H7 (cell line): Measurements from ENCODE around the gene ADNP2. TPM values are rescaled to one million over a fixed set of nuclear protein-coding genes. Genes with fewer than 3 reads are reported as not detected.

Experiments
- DNase-seq: peaks from one replicate; pipeline ENCODE4 v3.0.0; 2012
- H3K27me3 ChIP-seq: 2 replicates; pipeline ENCODE4 v1.6.0; 2011; ENCODE audit warnings: mild to moderate bottlenecking, low read length; ENCODE audit not compliant: control insufficient read depth, insufficient read depth
- H3K36me3 ChIP-seq: replicated peaks from 2 replicates; pipeline ENCODE4 v1.5.1; 2011; ENCODE audit warnings: low read length; ENCODE audit not compliant: control insufficient read depth, insufficient read depth
- H3K4me3 ChIP-seq: 2 replicates; pipeline ENCODE4 v1.5.1; 2011; ENCODE audit warnings: low read depth, mild to moderate bottlenecking, control low read depth, low read length, moderate library complexity; ENCODE audit not compliant: insufficient read depth
- total RNA-seq: library from RNA; depleted of rRNA; stranded (reverse); fragments of >200 nt; shearing (Covaris generic); gene quantifications from 2 replicates; pipeline ENCODE4 v1.2.3, GENCODE V29; 2014

The ADNP2 gene
- total RNA-seq, 1 experiment from 2014 or later, result 49.2 TPM

DNA sequence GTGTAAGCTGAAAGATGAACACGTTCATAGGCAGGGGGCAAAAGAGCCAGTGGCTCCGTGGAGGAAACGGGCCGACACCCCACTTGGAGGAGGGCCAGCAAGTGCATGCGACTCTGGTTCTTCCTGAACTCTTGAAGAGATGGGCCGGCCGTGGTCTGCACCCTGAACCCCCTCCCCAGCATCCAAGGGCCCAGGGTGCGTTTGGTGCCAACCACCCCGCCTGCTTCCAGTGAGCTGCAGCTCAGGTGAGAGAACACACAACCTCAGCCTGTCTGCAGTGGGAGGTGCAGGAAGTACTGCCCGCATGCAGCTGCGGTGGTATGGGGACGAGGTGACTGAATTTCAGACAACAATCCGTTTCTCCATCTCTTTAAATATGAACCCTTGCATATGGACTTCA is 58.9 kb downstream of the ADNP2 start:
- Histone ChIP-seq H3K4me3 (no peak overlapping the region), H3K36me3 (no peaks in the 10 kb centered on the region), H3K27me3 (no peaks in the 10 kb centered on the region)
- DNase-seq, result peak; percentile 33

DNA sequence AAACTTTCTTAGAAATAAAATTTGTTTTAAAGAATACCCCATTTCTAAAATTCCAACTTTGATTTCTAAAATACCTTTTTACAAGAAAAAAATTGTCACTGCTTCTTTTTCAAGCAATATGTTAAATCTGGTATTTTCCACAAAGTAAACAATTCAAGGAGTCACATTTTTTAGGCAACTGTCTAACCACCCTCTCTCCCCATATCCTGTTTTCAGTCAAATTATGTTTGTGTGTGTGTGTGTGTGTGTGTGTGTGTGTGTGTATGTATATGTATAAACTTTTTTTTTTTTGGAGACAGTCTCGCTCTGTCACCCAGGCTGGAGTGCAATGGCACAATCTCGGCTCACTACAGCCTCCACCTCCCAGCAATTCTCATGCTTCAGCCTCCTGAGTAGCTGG is 59.3 kb downstream of the ADNP2 start:
- DNase-seq, result no peak
- Histone ChIP-seq H3K36me3 (no peaks in the 10 kb centered on the region), H3K27me3 (no peaks in the 10 kb centered on the region), H3K4me3 (no peak overlapping the region)

DNA sequence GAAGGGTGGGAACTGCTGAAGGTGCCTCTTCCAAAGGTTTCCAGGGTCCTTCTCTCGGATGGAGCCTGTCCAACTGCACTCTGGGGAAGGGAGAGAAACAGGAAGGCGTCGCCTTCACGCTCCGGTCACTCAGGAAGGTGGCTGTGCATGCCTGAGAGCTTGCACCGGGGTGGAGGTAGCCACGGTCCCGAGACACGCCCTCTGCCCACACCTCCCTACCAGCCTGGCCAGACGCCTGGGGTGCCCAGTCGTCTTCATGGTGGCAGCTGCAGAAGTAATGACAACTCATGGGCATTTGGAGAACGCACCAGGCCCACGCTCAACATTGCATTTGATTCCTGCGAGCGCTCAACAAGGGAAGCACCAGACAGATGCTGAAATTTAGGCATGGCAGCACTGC is 59.9 kb downstream of the ADNP2 start:
- Histone ChIP-seq H3K4me3 (no peak overlapping the region), H3K27me3 (no peaks in the 10 kb centered on the region), H3K36me3 (no peaks in the 10 kb centered on the region)
- DNase-seq, result peak; percentile 36

DNA sequence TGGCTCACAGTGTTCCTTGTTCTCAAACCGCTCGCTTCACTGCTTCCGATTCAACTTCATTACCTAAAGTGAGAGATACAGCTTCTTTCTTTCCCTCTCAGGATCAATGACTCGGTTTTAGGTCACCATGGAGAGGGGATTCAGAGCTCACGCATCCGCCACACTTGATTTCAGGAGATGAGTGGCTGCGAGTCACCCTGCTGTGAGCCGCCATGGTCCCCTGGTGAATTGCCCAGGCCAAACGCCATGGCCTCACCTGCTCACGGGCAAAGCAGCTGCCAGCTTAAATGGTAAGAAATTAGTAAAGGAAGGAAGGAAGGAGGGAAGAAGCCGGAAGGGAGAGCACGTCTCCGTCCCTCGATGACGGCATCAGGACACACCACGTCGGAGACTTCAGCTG is 60.5 kb downstream of the ADNP2 start:
- Histone ChIP-seq H3K27me3 (no peaks in the 10 kb centered on the region), H3K4me3 (no peak overlapping the region), H3K36me3 (no peaks in the 10 kb centered on the region)
- DNase-seq, result peak; percentile 32

DNA sequence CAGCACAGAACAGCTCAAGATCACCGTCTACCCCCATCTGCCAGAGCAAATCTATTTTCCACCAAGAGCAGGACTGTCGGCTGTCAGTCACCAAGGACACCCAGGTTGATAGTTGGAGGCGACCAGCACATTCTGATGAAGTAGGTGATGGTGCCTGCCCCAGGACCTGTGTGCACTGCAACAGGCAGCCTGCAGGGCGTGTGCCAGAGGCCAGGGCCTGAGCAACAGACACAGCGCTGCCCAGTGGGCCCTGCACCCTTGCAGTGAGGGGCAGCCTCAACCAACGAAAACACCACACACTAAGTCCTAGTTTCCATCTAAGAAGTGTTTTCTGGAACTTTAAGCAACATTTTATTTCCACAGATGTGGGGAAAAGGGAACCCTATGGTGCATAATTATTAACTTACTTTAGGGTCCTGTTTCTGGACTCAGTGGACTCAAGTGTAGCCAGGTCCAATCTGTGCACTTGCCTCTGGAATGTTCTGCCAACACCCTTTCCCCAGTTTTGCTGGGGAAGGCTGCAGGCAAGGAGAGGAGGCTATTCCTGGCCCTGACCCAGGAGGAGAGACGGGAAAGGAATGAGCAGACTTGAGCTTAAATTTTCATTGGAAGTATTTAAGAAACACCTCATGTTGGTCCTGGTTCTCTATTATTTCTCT is 61.5 kb downstream of the ADNP2 start:
- Histone ChIP-seq H3K36me3 (no peaks in the 10 kb centered on the region), H3K4me3 (no peak overlapping the region), H3K27me3 (no peaks in the 10 kb centered on the region)
- no peak for DNase-seq

DNA sequence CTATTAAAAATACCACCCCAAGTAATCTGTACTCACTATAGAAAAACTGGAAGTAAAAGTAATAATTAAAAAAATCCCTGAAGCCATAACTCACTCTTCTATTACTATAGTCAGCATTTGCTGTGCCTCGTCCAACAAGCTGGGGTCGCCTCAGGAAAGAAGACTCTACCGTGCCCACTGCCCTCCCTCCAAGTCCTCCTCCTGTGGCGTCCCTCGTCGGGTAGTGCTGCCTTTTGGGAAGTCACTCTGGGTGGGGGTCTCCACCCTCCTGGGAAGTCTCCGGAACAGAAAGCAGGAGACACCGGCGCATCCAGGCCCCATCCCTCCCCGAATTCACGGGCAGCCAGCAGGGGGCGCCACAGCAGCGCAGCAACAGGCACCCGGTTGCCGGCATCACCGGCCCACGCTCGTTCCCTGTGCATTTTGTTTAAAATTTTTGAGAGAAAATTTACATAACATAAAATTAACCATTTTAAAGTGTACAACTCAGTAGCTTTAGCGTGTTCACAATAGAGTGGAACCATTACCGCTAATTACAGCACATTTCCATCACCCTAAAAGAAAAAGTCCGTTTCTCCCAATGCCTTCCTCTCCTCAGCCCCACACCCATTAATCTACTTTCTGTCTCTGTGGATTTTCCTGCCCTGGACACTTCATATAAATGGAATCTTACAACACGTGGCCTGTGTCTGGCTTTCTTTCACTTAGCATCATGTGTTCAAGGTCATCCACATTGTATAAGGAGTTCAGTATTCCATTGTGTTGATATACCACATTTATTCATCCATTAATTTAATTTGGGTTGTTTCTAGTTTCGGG is 62.2 kb downstream of the ADNP2 start:
- Histone ChIP-seq H3K4me3 (no peak overlapping the region), H3K36me3 (no peaks in the 10 kb centered on the region), H3K27me3 (no peaks in the 10 kb centered on the region)
- DNase-seq, result peak; percentile 96

DNA sequence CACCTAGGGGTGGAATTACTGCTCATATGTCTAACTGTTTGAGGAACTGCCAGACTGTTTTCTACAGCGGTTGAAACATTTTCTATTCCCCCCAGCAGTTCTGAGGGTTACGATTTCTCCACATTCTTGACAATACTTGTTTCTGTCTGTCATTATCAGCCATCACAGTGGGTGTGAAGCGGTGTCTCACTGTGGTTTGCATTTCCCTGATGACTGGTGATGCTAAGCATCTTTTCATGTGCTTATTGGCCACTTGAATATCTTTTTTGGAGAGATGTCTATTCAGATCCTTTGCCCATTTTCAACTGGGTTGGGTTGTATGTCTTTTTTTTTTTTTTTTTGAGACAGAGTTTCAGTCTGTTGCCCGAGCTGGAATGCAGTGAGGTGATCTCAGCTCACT is 63.0 kb downstream of the ADNP2 start:
- no peak for DNase-seq
- no peak overlapping the region for H3K4me3 ChIP-seq
- no peaks in the 10 kb centered on the region for H3K36me3 ChIP-seq
- no peaks in the 10 kb centered on the region for H3K27me3 ChIP-seq

DNA sequence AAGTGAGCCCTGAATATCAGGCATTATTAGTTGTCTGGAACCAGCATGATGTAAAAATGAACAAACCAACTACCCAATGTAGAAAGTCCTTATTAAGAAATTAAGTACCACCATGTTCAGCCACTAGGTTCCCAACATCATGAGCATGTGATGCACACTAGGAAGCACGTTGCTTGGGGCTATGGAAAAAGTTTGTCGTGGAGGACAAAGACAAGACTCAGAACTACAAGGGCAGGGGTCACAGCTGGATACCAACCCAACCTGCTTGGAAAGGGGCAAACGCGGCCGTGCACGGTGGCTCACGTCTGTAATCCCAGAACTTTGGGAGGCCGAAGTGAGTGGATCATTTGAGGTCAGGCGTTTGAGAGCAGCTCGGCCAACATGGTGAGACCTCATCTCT is 64.0 kb downstream of the ADNP2 start:
- Histone ChIP-seq H3K4me3 (no peak overlapping the region), H3K36me3 (no peaks in the 10 kb centered on the region), H3K27me3 (no peaks in the 10 kb centered on the region)
- DNase-seq, result no peak

DNA sequence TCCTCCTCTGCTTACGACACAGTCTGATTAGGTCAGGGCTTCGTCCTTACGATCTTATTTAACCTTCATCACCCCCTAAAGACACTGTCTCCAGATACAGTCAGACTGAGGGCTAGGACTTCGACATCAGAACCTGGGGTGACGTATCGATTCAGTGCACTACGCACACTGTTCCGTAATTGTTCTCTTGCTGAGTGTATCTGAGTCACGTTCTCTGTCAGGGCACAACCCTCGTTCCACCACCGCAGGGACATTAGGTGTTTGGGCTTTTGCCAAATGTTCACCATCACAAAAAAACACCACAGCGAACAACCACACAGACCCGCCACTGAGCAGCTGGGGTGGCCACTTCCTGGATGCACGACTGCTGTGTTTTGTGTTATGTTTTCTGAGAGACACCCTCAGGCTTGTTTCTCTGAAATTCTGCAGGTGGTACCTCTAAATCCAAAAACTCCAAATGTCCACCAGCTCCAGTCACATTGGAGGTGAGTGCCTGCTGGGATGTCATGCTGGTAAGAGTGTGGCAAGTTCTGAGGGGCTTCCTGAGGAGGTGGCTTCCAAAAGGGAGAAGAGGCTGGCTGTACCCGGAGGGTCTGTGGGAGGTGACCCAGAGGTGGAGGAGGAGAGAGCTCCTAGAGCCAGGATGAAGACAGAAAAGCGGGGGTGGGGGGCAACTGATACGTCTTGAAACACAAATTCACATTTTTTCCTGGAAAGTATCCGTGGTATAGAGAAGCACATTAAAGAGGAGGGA is 66.6 kb downstream of the ADNP2 start:
- DNase-seq, result no peak
- Histone ChIP-seq H3K4me3 (no peak overlapping the region), H3K36me3 (no peaks in the 10 kb centered on the region), H3K27me3 (no peaks in the 10 kb centered on the region)

DNA sequence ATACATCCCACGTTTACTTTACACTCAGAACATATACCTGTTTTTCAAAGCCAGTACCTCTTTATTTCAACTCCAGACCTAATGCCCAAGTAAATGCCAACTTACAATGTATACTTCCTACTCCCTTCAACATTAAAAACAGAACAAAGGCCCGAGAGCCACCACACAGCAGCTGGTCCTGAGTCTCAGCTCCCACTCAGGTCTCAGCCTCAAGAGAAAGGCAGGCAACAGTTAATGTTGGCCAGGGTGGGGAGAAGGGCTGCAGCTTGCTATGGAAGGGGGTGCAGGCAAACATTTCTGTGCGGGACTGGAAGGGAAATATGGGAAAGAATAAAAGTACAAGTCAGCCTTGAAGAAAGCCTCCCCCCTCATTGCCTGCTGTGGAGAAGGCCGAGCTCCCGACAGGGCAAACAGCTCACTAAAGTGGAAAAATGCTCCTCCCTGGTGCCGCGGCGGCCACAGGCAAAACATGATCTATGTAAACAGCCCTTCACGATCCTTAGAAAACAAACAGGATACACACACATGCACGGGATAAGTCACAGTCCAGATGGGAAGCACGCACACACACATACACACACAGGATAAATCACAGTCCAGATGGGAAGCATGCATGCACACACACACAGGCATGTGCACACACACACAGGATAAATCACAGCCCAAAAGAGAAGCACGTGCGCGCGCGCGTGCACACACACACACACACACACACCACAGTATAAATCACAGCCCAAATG is 67.4 kb downstream of the ADNP2 start:
- H3K36me3 ChIP-seq, result no peaks in the 10 kb centered on the region
- no peak overlapping the region for H3K4me3 ChIP-seq
- no peak for DNase-seq
- no peaks in the 10 kb centered on the region for H3K27me3 ChIP-seq

DNA sequence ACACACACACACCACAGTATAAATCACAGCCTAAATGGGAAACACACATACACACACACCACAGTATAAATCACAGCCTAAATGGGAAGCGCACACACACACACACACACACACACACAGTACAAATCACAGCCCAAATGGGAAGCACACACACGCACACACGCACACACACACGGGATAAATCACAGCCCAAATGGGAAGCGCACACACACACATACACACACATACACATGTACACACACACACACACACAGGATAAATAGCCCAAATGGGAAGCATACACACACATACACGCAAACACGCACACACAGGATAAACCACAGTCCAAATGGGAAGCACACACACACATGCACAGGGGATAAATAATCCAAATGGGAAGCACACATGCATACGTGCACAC is 68.1 kb downstream of the ADNP2 start:
- no peak for DNase-seq
- H3K4me3 ChIP-seq, result no peak overlapping the region
- no peaks in the 10 kb centered on the region for H3K27me3 ChIP-seq
- H3K36me3 ChIP-seq, result no peaks in the 10 kb centered on the region

DNA sequence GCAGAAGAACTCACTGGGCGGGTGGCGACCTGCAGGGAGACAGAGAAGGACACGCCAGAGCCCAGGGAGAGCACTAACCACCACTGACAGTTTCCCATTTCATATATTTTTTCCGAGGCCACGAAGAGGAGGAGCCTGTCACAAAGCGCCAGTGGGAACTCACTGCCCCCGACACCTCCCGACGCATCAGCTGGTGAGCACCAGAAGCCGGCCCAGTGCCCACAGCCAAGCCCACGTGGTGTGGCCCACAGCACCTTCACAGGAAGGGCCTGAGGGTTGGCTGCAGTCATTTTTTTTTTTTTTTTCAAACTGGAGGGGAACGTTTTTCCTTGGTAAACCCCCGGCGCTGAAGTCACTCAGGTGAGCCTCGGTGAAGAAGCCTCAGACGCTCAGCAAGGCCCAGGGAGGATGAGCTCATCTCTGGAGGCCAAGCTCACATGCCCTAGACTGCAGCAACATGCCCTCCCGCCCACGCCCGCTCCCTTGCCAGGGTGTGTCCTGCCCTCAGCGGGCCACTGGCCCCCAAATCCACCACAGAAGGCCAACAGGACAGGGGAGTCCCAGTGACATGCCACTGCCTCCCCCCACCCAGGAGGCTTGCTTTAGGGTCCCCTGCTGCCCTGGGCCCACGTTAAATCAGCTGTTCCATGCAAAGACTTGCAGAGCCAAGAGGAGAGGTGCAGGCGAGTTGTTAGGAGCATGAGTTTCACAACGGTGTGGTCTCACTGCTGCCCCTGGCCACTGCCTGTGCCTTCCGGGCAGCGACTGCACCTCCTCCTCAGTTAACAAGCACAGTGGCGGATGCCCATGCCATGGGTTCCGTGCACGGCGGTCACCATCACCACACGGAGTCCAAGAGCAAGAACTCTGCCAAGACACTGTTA is 70.1 kb downstream of the ADNP2 start:
- no peaks in the 10 kb centered on the region for H3K27me3 ChIP-seq
- H3K36me3 ChIP-seq, result no peaks in the 10 kb centered on the region
- no peak for DNase-seq
- H3K4me3 ChIP-seq, result no peak overlapping the region

DNA sequence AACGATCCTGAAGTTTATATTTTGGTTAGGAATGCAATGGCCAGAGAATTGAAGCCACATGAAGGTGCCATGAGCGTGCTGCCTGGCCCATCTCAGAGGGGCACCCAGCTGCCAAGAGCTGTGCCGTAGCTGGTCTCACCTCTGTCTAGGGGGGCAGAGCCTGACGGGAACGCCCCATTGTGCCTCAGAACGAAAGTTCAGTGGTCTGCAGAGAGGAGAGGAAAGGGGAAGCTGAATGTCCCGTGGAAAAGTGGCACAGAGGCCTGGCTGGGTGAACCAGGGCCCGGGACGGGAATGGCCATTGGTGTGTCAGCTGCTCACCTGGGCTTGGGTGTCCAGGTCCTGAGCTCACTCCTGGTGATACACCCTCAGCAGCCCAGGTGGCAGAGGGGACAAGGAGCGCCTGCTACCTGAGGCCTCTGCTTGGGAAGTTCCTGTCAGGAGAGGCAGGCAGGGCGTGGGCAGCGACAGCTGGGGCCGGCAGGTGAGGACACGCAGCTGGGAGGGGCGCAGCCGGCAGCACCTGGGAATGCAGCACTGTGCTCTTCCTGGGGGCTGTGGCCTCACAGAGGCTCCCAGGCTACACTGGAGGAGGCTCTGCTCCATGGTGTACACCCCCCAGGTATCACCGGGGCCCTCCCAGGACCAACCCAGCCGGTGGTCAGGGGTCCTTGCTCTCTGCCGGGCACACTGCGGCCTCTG is 70.9 kb downstream of the ADNP2 start:
- Histone ChIP-seq H3K27me3 (no peaks in the 10 kb centered on the region), H3K4me3 (no peak overlapping the region), H3K36me3 (no peaks in the 10 kb centered on the region)
- DNase-seq, result peak; percentile 53
